Kidney capillary endothelial cell (primary cell): ENCODE results near the gene FAM53B.

ENCODE experiments used
- DNase-seq: peaks from one replicate; pipeline ENCODE4 v3.0.0-alpha.2; 2018; ENCODE audit warnings: low spot score

The FAM53B gene

GRCh38 chr10:124728071-124728829 lies 15.9 kb downstream of the FAM53B start:
- DNase-seq, result peak; percentile 51

- DNase-seq, result no peak
Measured at GRCh38 chr10:124727361-124727960, 16.7 kb downstream of the FAM53B start.

DNA sequence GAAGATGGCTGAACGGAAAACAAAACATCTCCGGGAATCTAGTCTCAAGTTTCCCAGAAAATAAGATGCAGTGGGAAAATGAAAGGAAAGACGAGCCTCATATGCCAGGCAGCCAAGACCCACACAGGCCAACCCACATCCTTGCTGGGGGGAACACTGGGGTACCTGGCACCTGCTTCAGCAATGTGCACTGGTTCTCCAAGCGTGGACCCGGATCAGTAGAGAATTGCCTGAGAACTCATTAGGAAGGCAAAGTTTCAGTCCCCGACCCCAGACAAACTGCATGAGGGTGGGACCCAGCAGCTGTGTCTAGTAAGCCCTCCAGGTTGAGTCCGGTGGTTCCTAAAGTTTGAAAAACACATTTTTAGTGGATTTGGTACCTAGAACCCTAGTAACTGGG lies 18.4 kb downstream of the FAM53B start:
- no peak for DNase-seq

DNA sequence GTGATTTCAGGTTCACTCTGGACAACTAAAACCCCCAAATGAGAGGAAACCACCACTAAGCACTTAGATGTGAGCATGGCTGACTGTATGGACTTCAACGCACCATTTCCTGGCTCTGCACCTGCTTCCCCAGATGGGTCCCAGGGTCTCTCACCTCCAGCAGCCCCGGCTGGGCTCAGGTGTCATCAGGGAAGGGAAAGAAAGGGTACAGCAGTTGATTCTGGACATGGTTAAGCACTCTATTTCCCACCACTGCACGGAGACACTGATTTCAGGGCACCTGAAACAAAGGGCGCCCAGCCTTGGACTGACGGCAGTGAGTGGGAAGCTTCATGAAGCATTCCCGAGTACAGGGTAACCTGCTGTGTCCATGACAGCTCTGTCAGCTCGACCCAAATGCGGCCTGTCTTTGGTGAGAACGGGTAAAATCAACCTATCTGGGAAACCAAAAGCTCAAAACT lies 19.0 kb downstream of the FAM53B start:
- no peak for DNase-seq

- DNase-seq, result no peak
Measured at GRCh38 chr10:124724279-124725027, 19.7 kb downstream of the FAM53B start.

- no peak for DNase-seq
Measured at GRCh38 chr10:124723826-124724225, 20.4 kb downstream of the FAM53B start.

DNA sequence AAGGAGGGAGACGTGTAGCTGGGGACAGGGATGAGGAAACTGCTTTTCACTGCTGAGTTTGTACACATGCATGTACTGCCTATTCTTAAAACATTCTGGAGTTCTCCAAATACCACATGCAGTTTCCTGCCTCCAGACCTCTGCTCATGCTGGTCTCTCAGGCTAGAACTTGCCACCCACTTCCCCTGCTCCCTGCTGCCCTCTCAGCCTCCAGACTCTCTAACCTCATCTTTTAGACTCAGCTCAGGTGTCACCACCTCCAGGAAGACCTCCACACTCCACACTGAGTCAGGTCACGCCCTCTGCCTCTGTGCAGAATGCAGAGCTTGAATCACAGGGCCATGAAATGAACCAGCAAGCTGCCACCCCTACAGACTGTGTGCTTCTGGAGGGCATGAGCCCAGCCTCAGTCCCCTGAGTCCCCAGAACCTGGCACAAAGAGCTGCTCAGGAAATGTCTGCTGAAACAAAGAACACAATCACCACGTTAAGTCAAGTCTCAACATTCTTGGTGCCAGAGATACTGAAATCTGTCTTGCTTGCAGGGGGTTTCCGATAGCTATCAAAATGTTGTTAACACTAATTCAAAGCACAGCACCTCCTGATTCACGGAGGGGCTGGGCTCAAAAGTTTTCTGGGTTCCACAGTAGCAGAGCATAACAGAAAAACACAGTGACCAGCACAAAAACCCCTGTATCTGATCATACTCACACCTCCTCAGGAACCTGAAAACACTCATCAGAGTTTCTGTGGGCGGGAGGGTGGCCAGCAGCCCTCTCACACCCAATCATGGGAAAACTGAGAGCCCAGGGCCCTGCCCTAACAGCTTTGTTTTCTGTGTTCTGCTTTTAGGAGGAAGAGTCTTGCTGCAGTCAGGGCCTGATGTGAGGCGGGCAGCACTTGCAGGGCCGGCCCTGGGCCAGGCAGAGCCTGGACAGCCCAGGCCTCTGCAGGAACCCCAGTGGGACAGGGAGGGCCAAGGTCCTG lies 21.1 kb downstream of the FAM53B start:
- DNase-seq, result no peak

GRCh38 chr10:124721330-124722045 lies 22.7 kb downstream of the FAM53B start:
- no peak for DNase-seq

DNA sequence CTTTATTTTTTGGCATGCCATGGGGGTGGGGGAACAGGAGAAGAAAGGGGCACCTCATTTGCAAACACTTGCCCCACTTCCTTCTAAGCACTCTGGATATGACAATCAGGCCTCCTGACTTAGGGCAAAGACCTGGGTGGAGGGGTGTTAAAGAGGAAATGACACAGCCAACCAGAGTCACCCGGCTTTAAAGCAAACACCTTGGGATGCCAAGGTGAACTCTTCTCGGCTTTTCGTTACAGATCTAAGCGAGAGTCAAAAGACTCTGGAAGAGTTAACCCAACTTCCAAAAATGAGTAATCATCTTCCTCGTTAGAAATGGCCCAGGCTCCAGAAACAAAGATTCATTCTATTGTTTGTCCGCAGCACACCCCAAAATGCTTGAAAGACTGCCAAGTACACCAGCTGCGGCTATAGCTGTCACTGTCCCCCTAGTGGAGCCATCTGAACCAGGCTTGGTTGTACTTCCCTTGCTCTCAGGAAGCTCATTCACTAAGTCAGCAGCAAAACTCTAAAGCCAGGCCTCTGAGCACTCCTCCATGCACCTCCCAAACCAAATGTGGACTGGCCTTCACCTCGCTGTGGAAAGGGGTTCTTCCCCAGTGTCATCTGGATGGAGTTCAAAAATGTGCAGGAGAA lies 24.8 kb downstream of the FAM53B start:
- DNase-seq, result peak; percentile 90

GRCh38 chr10:124717911-124718741 lies 26.1 kb downstream of the FAM53B start:
- peak; percentile 74 for DNase-seq

GRCh38 chr10:124717041-124717757 lies 27.0 kb downstream of the FAM53B start:
- DNase-seq, result no peak

GRCh38 chr10:124716369-124716768 lies 27.8 kb downstream of the FAM53B start:
- DNase-seq, result no peak

DNA sequence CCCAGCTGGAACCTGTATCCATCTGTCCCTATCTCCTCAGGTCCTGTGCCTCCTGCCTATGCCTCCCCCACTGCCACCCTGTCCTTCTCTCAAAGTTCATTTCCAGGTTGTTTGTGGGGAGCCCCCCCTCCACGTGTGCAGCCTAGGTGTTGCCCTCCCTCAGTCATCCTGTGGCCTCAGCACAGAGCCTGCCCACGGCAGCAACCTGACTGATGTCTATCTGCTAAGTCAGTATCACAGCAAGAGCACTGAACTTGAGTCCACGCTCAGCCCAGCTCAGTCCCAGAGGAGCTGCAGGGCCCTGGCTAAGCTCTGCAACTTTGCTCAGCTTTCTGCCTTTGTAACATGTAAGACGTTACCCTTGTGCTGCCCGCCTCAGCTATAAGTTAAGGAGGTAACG lies 28.7 kb downstream of the FAM53B start:
- DNase-seq, result no peak

GRCh38 chr10:124713679-124714255 lies 30.4 kb downstream of the FAM53B start:
- peak; percentile 33 for DNase-seq

DNA sequence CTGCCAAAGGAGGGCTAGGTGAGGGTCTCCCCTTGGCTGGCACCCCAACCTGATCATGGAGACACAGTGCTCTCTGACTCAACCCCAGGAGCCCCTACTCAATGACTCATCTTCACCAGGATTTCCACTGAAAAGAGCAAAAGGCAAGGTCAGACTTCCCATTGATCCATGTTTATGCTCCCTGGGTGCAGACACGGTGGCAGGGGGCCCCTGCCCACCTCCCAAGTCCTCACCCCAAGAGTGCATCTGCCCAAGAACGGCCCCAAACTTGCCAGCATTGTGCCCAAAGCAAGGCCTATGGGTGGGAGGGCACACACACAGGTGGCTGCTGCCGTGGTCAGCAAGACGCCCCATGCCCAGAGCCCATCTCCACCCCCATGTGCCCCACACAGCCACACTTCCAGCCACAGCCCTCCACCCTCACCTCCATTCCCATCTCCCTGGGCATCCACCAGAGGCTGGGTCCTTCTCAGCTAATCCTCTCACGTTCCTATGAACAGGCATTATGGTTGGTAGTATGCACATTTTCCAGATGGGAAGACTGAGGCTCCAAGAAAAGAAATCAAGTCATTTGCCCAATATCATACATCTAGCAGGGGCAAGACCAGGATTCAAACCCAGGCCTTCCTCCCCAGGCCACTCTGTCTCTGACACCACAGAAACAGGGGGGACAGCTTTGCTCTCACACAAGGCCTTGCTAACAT lies 31.3 kb downstream of the FAM53B start:
- DNase-seq, result no peak

GRCh38 chr10:124711145-124711544 lies 33.0 kb downstream of the FAM53B start:
- DNase-seq, result no peak

- DNase-seq, result no peak
Measured at GRCh38 chr10:124710266-124710881, 33.8 kb downstream of the FAM53B start.

- no peak for DNase-seq
Measured at GRCh38 chr10:124709861-124710260, 34.3 kb downstream of the FAM53B start.
